B cell (primary cell): ENCODE data around the gene ZFYVE21. TPM values are rescaled to one million over a fixed set of nuclear protein-coding genes. Genes with fewer than 3 reads are reported as not detected.

Experiments
- ATAC-seq: fragments of 200-7000 bp; cut with Tn5 transposase; one replicate; pipeline ENCODE4 v1.10.0; 2021; ENCODE audit warnings: low read depth, mild to moderate bottlenecking, moderate number of reproducible peaks, moderate library complexity
- CTCF ChIA-PET: fragments of 350-600 bp; sonication (Branson Sonifier 250); formaldehyde crosslinking; loops from one replicate; lab custom pipeline; 2021; ENCODE audit warnings: antibody characterized with exemption, inconsistent platforms; lab: Charles Lee
- POLR2A ChIA-PET: fragments of 350-600 bp; sonication (Branson Sonifier 250); formaldehyde crosslinking; loops from one replicate; lab custom pipeline; 2021; ENCODE audit warnings: antibody characterized with exemption; lab: Charles Lee
- DNase-seq: peaks from one replicate; pipeline ENCODE4 v3.0.0; 2013
- H2AFZ ChIP-seq: 2 replicates; pipeline ENCODE4 v1.6.1; 2012; ENCODE audit warnings: mild to moderate bottlenecking, low read depth, low read length; ENCODE audit not compliant: insufficient read depth, poor library complexity, severe bottlenecking
- H3K27ac ChIP-seq, 2 donors: 1 replicate in 1 of 2; 2 replicates in 1 of 2; pipeline ENCODE4 v1.5.1; 2012 to 2013; ENCODE audit warnings: low read length in 2 of 2, mild to moderate bottlenecking in 2 of 2, moderate library complexity in 1 of 2
- H3K27me3 ChIP-seq, 4 experiments: fragments of 200-600 bp in 1 of 4; sonication (generic) in 1 of 4; replicated peaks in 1 of 4; 1 replicate in 2 of 4; 2 replicates in 2 of 4; pipeline versions ENCODE4 v1.6.1 to v1.7.0; 2013 to 2016; ENCODE audit warnings: low read length in 3 of 4, mild to moderate bottlenecking in 2 of 4, mixed read lengths in 1 of 4, moderate library complexity in 1 of 4; ENCODE audit not compliant: insufficient read depth in 4 of 4, control insufficient read depth in 3 of 4; ENCODE audit errors: control extremely low read depth in 1 of 4
- H3K36me3 ChIP-seq, 2 experiments: replicated peaks in 1 of 2; 1 replicate in 1 of 2; 2 replicates in 1 of 2; pipeline versions ENCODE4 v1.6.1 to v1.7.1; 2013; ENCODE audit warnings: low read length in 1 of 2; ENCODE audit not compliant: insufficient read depth in 2 of 2, control insufficient read depth in 1 of 2; ENCODE audit errors: control extremely low read depth in 1 of 2, extremely low read depth in 1 of 2
- H3K4me1 ChIP-seq, 2 donors: fragments of 200-600 bp in 1 of 2; sonication (generic) in 1 of 2; 1 replicate in 1 of 2; 2 replicates in 1 of 2; pipeline versions ENCODE4 v1.5.1 to v1.6.1; 2013 to 2017; ENCODE audit warnings: low read length in 2 of 2; ENCODE audit not compliant: control insufficient read depth in 2 of 2, insufficient read depth in 2 of 2
- H3K4me2 ChIP-seq: replicated peaks from 2 replicates; pipeline ENCODE3; 2012; ENCODE audit warnings: mild to moderate bottlenecking, low read depth, low read length; ENCODE audit not compliant: poor library complexity, severe bottlenecking
- H3K4me3 ChIP-seq, 5 experiments: fragments of 200-600 bp in 1 of 5; sonication (generic) in 1 of 5; 1 replicate in 3 of 5; 2 replicates in 2 of 5; pipeline versions ENCODE4 v1.5.1 to v1.7.0; 2011 to 2016; ENCODE audit warnings: low read length in 4 of 5, mild to moderate bottlenecking in 4 of 5, low read depth in 2 of 5, control low read depth in 1 of 5, moderate library complexity in 1 of 5; ENCODE audit not compliant: insufficient read depth in 1 of 5; ENCODE audit errors: control extremely low read depth in 1 of 5, extremely low read depth in 1 of 5
- H3K79me2 ChIP-seq: fragments of 200-600 bp; sonication (generic); one replicate; pipeline ENCODE4 v1.6.0; 2016; ENCODE audit warnings: low read length; ENCODE audit not compliant: control insufficient read depth, insufficient read depth
- H3K9ac ChIP-seq: fragments of 200-600 bp; sonication (generic); 2 replicates; pipeline ENCODE4 v1.6.1; 2017; ENCODE audit warnings: mild to moderate bottlenecking, low read length, moderate library complexity
- H3K9me3 ChIP-seq, 3 donors: one replicate each; pipeline versions ENCODE4 v1.6.1 to v1.7.1; 2013; ENCODE audit warnings: low read length in 2 of 3; ENCODE audit not compliant: control insufficient read depth in 2 of 3, insufficient read depth in 1 of 3; ENCODE audit errors: control extremely low read depth in 1 of 3
- H4K20me1 ChIP-seq: 2 replicates; pipeline ENCODE4 v1.6.0; 2012; ENCODE audit warnings: mild to moderate bottlenecking, low read length; ENCODE audit not compliant: insufficient read depth, control insufficient read depth, poor library complexity, severe bottlenecking
- H3K27ac Mint-ChIP-seq: one replicate; pipeline ENCODE4 v1.8.0; 2021; ENCODE audit warnings: mixed read lengths
- H3K27me3 Mint-ChIP-seq: one replicate; pipeline ENCODE4 v1.8.0; 2021; ENCODE audit warnings: mixed read lengths
- H3K4me1 Mint-ChIP-seq: one replicate; pipeline ENCODE4 v1.8.0; 2021; ENCODE audit warnings: mixed read lengths
- H3K4me3 Mint-ChIP-seq: one replicate; pipeline ENCODE4 v1.8.0; 2021; ENCODE audit warnings: mixed read lengths
- H3K9me3 Mint-ChIP-seq: one replicate; pipeline ENCODE4 v1.8.0; 2022; ENCODE audit warnings: mixed read lengths; ENCODE audit not compliant: insufficient read depth
- EZH2 ChIP-seq: IDR thresholded peaks from 2 replicates; pipeline ENCODE4 v1.6.1; 2012; ENCODE audit warnings: borderline replicate concordance, low read depth, mild to moderate bottlenecking, moderate library complexity, low read length; ENCODE audit not compliant: insufficient read depth, poor library complexity, severe bottlenecking
- WGBS: methylation state at CpG from one replicate; pipeline ENCODE4 v1.1.5; 2013; ENCODE audit warnings: missing lambda C conversion rate; ENCODE audit not compliant: insufficient coverage; 5-methylcytosine and 5-hydroxymethylcytosine counted together
- intact Hi-C: fragments of 100-400 bp; cut with micrococcal nuclease; formaldehyde crosslinking; loops from one replicate; pipeline ENCODE4 v1.10.0; 2022
- polyA plus RNA-seq: library from polyadenylated mRNA; depleted of rRNA; stranded (reverse); fragments of >200 nt; gene quantifications from 2 replicates; pipeline ENCODE4 v1.2.3, GENCODE V29; 2012
- total RNA-seq, 2 donors: library from RNA; stranded (reverse); fragments of 120-200 nt in 1 of 2; gene quantifications; 1 replicate in 1 of 2; 2 replicates in 1 of 2; pipeline versions ENCODE4 v1.2.3 to v1.2.4, GENCODE V29; 2013 to 2022
- TF ChIP-seq, protein P1 (sequence below): fragments of 200-600 bp; IDR thresholded peaks from one replicate; pipeline ENCODE4 v1.8.0; 2022; ENCODE audit warnings: antibody characterized with exemption, mild to moderate bottlenecking

Gene ZFYVE21
- total and polyA plus RNA-seq, 2 donors (not counting 1 experiment from before 2014, with no cell fraction given), result 17.0 to 18.6 TPM

GRCh38 chr14:103713304-103714062 is 2.1 kb upstream of the ZFYVE21 start:
- H2AFZ ChIP-seq, result no peak overlapping the region
- POLR2A ChIA-PET, result no interaction called here

More at GRCh38 chr14:103713304-103714062, 2.1 kb upstream of the ZFYVE21 start:
- Histone ChIP-seq H3K4me1 (peaks cover 15 to 21% of the 10 kb centered on the region in 2 donors), H3K4me2 (peak overlapping the region; percentile 88), H3K36me3 (peaks cover 0 to 2% of the 10 kb centered on the region in 2 experiments), H3K4me3 (no peak overlapping the region), H3K27ac (no peak overlapping the region), H3K79me2 (peaks cover 48% of the 10 kb centered on the region), H3K9ac (no peak overlapping the region), H4K20me1 (peaks cover 13% of the 10 kb centered on the region), H3K9me3 (no peaks in the 10 kb centered on the region), H3K27me3 (no peaks in the 10 kb centered on the region)
- 94% methylated on average over 17 of the region's 18 CpGs for WGBS
- Mint-ChIP-seq H3K27me3 (no peaks in the 10 kb centered on the region), H3K4me3 (peak overlapping the region; percentile 69), H3K9me3 (no peaks in the 10 kb centered on the region), H3K27ac (no peak overlapping the region), H3K4me1 (peaks cover 29% of the 10 kb centered on the region)
- TF ChIP-seq EZH2, result no peak
- TF ChIP-seq, protein P1, sequence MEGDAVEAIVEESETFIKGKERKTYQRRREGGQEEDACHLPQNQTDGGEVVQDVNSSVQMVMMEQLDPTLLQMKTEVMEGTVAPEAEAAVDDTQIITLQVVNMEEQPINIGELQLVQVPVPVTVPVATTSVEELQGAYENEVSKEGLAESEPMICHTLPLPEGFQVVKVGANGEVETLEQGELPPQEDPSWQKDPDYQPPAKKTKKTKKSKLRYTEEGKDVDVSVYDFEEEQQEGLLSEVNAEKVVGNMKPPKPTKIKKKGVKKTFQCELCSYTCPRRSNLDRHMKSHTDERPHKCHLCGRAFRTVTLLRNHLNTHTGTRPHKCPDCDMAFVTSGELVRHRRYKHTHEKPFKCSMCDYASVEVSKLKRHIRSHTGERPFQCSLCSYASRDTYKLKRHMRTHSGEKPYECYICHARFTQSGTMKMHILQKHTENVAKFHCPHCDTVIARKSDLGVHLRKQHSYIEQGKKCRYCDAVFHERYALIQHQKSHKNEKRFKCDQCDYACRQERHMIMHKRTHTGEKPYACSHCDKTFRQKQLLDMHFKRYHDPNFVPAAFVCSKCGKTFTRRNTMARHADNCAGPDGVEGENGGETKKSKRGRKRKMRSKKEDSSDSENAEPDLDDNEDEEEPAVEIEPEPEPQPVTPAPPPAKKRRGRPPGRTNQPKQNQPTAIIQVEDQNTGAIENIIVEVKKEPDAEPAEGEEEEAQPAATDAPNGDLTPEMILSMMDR, result no peak
- intact Hi-C loops, result loop anchor here (2.0 kb wide), 1 partner anchor 185 kb away; the partner anchor contains the start of gene TRMT61A
- CTCF ChIA-PET, result no interaction called here
- no peak for ATAC-seq
- DNase-seq, result no peak
